ENCODE results near the gene CDIP1. TPM values are rescaled to one million over a fixed set of nuclear protein-coding genes. Genes with fewer than 3 reads are reported as not detected.

The CDIP1 gene
- total and polyA plus RNA-seq, 9 of the 15 experiments (the other 6 are each of a cell fraction or from before 2014, with no cell fraction given) = 0.29 TPM; not detected in 8

- Histone ChIP-seq H3K79me2 (ENCODE audit: control insufficient read depth, insufficient read depth, low read length) (no peaks in the 10 kb centered on the region), H3K9me1 (ENCODE audit: control insufficient read depth, insufficient read depth, low read length) (no peaks in the 10 kb centered on the region), H3K9ac (ENCODE audit: insufficient read depth in 1 of 2, low read depth in 2 of 2, low read length in 2 of 2) (no peak overlapping the region; a peak in 1 of 4 replicates), H2AFZ (ENCODE audit: low read depth, low read length) (no peak overlapping the region), H3K9me3 (replicated peaks; ENCODE audit: control insufficient read depth, insufficient read depth, low read depth, low read length) (no peaks in the 10 kb centered on the region), H3K36me3 (ENCODE audit: control insufficient read depth, insufficient read depth, low read length) (no peaks in the 10 kb centered on the region), H3K4me2 (ENCODE audit: insufficient read depth, low read length) (no peak overlapping the region), H3K4me1 (replicated peaks in 1 of 2; ENCODE audit: control insufficient read depth in 2 of 2, insufficient read depth in 2 of 2, low read length in 2 of 2) (peaks cover 0 to 14% of the 10 kb centered on the region in 2 experiments; a peak in 3 of 5 replicates), H4K20me1 (replicated peaks; ENCODE audit: control insufficient read depth, insufficient read depth, low read length) (no peaks in the 10 kb centered on the region), H3K27ac (ENCODE audit: extremely low read depth, low read depth, low read length) (no peak overlapping the region), H3K27me3 (ENCODE audit: control insufficient read depth in 2 of 2, insufficient read depth in 2 of 2, low read length in 2 of 2) (peaks cover 10 to 40% of the 10 kb centered on the region in 2 experiments; a peak in 4 of 5 replicates), H3K4me3 (no peak overlapping the region)
- FAIRE-seq = no peak
- BruUV-seq (replicated peaks) = no TSS peak
- CTCF ChIA-PET (ENCODE audit: low intra/inter-chr PET ratio) = no interaction called here
- intact Hi-C loops (cut with micrococcal nuclease) (no loop called here), in situ Hi-C loops (cut with MboI) (no loop called here)
- TF ChIP-seq PRPF4 (IDR thresholded peaks at IDR 0.05; ENCODE audit: insufficient read depth, low read depth, low read length, poor library complexity, severe bottlenecking) (no peak), ZNF146 (CRISPR knock-in tag; IDR thresholded peaks at IDR 0.05; ENCODE audit: unreplicated experiment) (no peak), POLR2AphosphoS2 (IDR thresholded peaks at IDR 0.05; ENCODE audit: low read length) (no peak), DMBX1 (CRISPR knock-in tag; IDR thresholded peaks at IDR 0.05; ENCODE audit: borderline replicate concordance) (no peak), FOSL1 (tag; conservative IDR thresholded peaks at IDR 0.05) (no peak), ZNF175 (CRISPR knock-in tag; IDR thresholded peaks at IDR 0.05; ENCODE audit: low read depth) (no peak), ZNF408 (CRISPR knock-in tag; IDR thresholded peaks at IDR 0.05; ENCODE audit: low read depth) (no peak)
- DNase-seq (ENCODE audit: extremely low read depth in 1 of 4, low spot score in 3 of 4) = no peak
- 10% methylated on average over 6 of the region's 6 CpGs for WGBS (ENCODE audit: insufficient coverage, low coverage, missing lambda C conversion rate)
- POLR2A ChIA-PET = no interaction called here
- ATAC-seq = no peak
Observed at GRCh38 chr16:4533490-4533889, 5.1 kb downstream of the CDIP1 start.
